Urothelium cell line (cell line): ENCODE measurements around the gene RAB3C.
A peak's percentile ranks its signal among the peaks of the same experiment; 100 is the strongest.
"Not testable (repeated sequence)": the region's sequence is repeated elsewhere in the genome, so short reads cannot be mapped to it uniquely, and the experiment has no call there.

Experiments used
- DNase-seq: peaks from one replicate; pipeline ENCODE4 v3.0.0; 2011; ENCODE audit warnings: low spot score, mixed read lengths
- FAIRE-seq: peaks from 2 replicates; lab custom pipeline; 2011; peaks lifted over from hg19 to GRCh38; lab: Jason Lieb, UNC

Gene RAB3C

DNA sequence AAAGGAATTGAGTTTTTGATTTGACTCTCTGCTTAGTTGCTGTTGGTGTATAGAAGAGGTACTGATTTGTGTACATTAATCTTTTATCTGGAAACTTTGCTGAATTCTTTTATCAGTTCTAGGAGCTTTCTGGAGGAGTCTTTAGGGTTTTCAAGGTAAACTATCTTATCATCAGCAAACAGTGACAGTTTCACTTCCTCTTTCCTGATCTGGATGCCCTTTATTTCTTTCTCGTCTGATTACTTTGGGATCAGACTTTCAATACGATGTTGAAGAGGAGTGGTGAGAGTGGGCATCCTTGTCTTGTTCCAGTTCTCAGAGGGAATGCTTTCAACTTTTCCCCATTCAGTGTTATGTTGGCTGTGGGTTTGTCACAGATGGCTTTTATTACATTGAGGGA is 17.7 kb downstream of the RAB3C start:
- not testable (repeated sequence) for FAIRE-seq, DNase-seq

GRCh38 chr5:58602889-58603288 is 20.0 kb downstream of the RAB3C start:
- not testable (repeated sequence) for FAIRE-seq, DNase-seq

DNA sequence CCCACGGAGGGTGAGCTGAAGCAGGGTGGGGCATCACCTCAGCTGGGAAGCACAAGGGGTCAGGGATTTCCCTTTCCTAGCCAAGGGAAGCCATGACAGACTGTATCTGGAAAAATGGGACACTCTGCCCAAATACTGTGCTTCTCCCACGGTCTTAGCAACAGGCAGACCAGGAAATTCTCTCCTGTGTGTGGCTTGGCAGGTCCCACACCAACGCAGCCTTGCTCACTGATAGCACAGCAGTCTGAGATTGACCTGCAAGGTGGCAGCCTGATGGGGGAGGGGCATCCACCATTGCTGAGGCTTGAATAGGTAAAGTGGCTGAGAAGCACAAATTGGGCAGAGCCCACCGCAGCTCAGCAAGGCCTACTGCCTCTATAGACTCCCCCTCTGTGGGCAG is 23.2 kb downstream of the RAB3C start:
- no peak for DNase-seq
- FAIRE-seq = peak; percentile 66

- FAIRE-seq = no peak
- no peak for DNase-seq
These were observed 33.1 kb downstream of the RAB3C start for GRCh38 chr5:58615972-58616371.

- no peak for FAIRE-seq
These were observed 34.4 kb downstream of the RAB3C start for GRCh38 chr5:58617241-58617640.

DNA sequence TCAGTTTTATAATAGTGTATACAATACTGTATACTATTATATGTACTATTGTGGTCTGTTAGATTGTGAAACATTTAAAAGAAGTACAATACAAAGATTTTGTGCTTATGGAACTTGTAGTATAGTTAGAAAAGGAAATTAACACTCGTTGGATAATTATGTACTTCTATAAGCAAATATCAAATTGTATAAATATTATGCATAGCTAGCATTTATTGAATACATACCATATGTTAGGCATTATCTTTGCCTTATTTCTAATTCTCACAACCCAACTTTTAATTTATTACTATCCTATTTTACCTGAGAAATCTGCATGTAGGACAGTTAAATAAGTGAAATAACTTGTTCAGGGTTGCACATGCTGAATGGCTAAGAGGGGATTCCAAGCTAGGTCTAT is 37.5 kb downstream of the RAB3C start:
- no peak for DNase-seq
- no peak for FAIRE-seq

More at GRCh38 chr5:58617241-58617640, 34.4 kb downstream of the RAB3C start:
- no peak for DNase-seq

GRCh38 chr5:58622936-58623871 is 40.3 kb downstream of the RAB3C start:
- DNase-seq (no peak), FAIRE-seq (no peak)

DNA sequence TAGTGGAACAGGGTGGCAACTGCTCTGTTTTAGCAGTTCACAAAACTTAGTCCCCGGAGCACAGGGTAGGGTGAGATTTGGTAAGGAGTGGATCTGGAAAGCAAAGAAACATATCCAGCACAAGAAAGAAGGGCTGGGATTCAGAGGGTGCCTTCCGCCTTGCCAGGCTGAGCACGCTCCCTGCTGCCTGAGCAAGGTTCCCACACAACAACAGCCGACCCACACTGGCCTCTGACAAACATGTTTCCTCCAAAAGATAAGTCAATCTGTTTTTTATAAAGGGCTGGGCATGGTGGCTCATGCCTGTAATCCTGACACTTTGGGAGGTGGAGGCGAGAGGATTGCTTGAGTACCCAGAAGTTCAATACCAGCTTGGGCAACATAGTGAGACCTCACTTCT is 45.8 kb downstream of the RAB3C start:
- FAIRE-seq = no peak
- no peak for DNase-seq

DNA sequence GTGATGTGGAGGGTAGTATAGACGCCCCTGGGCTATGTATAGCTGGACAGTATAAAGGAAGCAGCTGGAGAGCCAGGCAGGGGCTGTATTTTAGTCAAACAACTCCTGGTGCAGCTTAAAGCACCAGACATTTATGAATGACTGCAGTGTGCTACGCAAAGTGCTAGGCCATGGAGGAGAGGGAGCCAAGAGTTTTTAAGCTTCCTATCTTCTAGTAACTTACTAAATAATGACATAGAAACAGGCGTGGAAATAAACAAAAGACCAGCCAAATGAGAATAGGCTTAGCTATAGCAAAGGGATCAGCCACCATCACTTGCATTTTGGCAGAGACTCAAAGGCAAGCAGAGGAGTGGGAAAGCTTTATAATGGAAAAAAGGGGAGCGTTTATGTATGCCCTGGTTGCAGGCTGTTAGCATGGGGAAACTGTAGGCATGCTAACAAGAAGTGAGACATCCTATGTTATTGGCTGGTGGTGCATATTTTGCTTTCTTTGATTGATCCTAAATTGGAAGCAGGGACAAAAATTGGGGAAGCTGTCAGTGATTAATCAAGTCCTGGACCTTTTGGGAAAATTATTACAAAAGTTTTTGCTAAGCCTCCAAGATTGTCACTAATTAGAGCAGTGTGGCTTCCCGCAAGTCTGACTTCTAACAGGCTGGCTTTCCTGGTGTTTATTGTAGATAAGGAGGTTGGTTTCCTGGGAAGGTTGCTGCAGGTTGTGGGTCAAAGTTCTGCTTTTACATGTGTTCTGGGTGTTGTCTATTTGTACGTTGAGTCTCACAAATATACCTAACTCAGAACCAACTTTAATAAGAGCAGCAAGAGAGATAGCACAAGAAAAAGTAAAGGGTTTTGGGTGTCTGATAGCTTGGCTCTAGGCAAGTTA is 46.6 kb downstream of the RAB3C start:
- DNase-seq (no peak), FAIRE-seq (no peak)

GRCh38 chr5:58631895-58632294 is 49.0 kb downstream of the RAB3C start:
- no peak for DNase-seq
- FAIRE-seq = no peak

DNA sequence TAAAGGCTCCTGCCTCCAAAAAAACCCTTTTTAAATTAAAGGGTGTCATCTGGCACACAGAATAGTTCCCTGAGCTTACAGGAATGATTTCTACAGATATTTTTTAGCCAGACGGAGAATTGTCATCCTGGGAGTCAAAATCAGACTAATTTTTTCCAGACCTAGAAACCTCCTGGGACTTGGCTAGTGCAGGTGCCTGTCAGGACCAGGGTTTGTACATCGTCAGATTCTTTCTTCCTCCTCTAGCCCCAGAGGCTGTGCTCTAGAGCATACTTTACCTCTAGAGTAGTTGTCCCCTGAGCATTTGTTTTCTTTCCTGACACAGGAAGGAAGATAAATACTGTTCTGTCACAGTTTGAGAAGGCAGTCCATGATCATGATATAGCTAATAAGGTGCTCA is 52.5 kb downstream of the RAB3C start:
- no peak for FAIRE-seq

DNA sequence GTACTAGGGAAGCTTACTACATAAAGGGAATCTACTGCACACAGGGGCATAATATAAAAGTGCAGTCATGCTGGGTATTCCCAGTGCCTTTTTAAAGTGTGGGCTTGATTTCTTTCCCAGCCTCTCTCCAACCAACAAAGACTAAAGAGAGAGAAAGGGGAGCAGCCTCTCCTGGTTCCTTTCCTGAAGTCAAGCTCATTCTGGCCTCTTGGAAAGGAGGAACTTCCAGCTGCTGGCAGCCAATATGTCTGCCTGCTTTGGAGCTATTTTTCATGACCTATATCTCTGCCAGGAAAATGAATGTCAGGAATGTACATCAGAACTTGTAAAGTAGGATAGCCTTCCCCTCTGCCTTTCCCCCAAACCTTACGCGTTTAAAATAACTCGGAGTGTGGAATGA is 57.1 kb downstream of the RAB3C start:
- FAIRE-seq = no peak
- DNase-seq = no peak

More for the DNA sequence above, 52.5 kb downstream of the RAB3C start:
- no peak for DNase-seq

DNA sequence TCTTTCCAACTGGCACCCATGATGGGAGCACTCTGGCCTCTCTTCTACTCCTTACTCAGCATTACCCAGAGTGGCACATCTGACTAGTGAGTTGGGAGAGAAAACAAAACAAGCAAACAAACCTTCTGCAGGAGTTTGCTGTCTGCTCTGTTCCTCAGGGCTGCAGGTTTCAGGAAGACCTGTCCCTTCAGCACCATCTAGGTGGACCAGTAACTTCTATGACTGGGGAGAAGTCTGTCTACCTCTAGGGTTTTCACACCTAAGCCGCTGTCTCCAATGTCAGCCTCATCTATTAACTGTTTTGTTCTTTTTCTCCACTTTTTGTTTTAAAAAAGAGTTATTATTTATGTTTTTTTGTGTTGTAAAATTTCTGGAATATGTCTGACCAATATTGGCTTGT is 58.7 kb downstream of the RAB3C start:
- FAIRE-seq = no peak
- peak; percentile 9 for DNase-seq

GRCh38 chr5:58648846-58649245 is 66.0 kb downstream of the RAB3C start:
- DNase-seq = no peak
- no peak for FAIRE-seq

DNA sequence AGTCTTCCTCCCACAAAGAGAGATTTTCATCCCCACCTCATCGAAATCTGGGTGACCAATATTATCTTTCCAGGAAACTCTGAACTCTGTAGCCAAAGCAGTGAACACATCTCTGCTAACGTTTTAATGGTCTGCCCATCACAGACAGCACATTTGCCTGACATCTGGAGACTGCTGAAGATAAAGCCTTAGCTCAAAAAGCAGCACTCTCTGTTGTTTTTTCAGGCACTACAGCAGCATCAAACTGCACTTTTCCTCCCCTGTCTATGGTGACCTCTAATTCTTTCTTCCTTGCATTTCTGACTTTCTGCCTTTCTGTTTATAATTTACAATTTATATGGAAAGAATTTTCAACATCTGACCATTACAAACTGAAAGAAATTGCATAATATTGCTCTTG is 66.8 kb downstream of the RAB3C start:
- no peak for DNase-seq
- no peak for FAIRE-seq

DNA sequence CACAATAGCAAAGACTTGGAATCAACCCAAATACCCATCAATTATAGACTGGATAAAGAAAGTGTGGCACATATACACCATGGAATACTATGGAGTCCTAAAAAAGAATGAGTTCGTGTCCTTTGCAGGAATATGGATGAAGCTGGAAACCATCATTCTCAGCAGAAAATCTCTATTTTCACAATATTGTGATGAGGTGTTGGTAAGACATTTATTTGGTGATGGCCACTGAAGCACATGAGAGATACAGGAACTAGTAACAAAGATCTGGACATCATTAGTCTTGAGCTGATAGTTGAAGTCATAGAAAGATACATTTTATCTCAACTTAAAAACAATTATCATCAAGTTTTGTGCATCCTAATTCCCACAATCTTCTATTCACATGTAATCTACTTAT is 70.6 kb downstream of the RAB3C start:
- DNase-seq (no peak), FAIRE-seq (no peak)

GRCh38 chr5:58666141-58666540 is 83.3 kb downstream of the RAB3C start:
- DNase-seq (no peak), FAIRE-seq (no peak)

DNA sequence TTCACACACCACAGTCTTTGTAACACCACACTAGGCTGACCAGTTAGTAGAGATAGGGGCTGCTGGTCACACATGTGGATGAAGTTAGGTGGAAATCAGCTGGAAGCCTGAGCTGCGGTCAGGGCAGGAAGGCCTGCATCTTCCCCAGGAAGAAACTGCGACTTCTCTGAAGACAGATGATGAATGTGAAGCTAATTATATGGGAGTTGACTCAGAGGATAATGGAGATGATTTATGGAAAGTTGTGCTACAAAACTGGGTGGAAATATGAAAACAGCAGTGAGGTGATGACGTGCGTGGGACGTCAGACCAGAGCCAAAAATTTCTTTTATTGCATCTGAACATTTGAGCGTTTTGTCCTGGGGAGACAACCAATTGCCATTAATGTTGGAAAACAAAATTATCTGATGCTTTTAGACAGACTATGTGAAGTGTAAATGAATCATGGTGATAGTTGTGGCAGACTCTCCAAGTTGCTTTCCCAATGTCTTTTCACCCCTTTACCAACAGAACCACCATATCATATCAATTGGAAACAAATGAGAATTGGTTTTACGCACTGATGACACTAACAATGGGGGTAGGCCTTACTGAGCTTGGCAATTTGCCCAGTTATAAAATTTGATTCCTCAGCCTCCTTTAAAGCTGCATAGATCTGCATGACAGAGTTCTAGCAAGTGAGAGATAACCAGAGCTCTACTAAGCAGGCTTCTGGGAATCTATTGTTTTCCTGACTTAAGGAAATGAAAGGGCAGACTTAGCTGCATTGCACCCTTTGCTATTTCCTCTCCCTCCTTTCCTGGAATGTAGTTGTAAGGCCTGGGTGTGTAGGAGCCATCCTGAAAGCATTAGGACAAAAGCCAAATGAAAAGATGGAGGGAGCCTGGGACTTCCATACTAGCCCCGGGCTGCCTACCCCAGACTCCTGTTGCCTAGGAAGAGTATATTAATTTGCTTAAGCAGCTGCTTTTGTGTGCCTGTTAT is 84.0 kb downstream of the RAB3C start:
- DNase-seq (no peak), FAIRE-seq (no peak)

DNA sequence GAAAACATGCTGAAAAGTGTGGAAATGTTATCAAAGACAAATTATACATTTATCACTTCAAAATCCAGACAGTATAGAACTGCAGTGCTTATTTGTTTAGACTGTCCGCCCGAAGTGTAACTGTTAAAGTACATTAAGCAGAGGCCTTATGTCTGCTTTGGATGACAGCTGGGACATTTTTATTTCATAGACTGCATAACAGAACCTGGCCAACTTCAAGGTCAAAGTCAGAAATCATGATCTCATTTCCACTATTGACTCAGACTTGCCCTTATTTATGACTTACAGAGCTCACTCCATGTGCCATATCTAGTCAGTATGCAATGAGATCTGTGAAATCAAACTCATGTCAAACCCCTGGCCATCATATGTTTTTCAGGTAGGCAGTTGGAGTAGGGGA is 87.7 kb downstream of the RAB3C start:
- FAIRE-seq = no peak
- DNase-seq = no peak

GRCh38 chr5:58671155-58671554 is 88.3 kb downstream of the RAB3C start:
- DNase-seq (no peak), FAIRE-seq (no peak)
